B cell (primary cell): ENCODE data around the gene SEMA3G. TPM values are rescaled to one million over a fixed set of nuclear protein-coding genes. Genes with fewer than 3 reads are reported as not detected.

ENCODE experiments used
- ATAC-seq: fragments of 200-7000 bp; cut with Tn5 transposase; one replicate; pipeline ENCODE4 v1.10.0; 2021; ENCODE audit warnings: low read depth, mild to moderate bottlenecking, moderate number of reproducible peaks, moderate library complexity
- CTCF ChIA-PET: fragments of 350-600 bp; sonication (Branson Sonifier 250); formaldehyde crosslinking; loops from one replicate; lab custom pipeline; 2021; ENCODE audit warnings: antibody characterized with exemption, inconsistent platforms; lab: Charles Lee
- POLR2A ChIA-PET: fragments of 350-600 bp; sonication (Branson Sonifier 250); formaldehyde crosslinking; loops from one replicate; lab custom pipeline; 2021; ENCODE audit warnings: antibody characterized with exemption; lab: Charles Lee
- DNase-seq: peaks from one replicate; pipeline ENCODE4 v3.0.0; 2013
- H2AFZ ChIP-seq: 2 replicates; pipeline ENCODE4 v1.6.1; 2012; ENCODE audit warnings: mild to moderate bottlenecking, low read depth, low read length; ENCODE audit not compliant: insufficient read depth, poor library complexity, severe bottlenecking
- H3K27ac ChIP-seq, 2 donors: 1 replicate in 1 of 2; 2 replicates in 1 of 2; pipeline ENCODE4 v1.5.1; 2012 to 2013; ENCODE audit warnings: low read length in 2 of 2, mild to moderate bottlenecking in 2 of 2, moderate library complexity in 1 of 2
- H3K27me3 ChIP-seq, 4 experiments: fragments of 200-600 bp in 1 of 4; sonication (generic) in 1 of 4; replicated peaks in 1 of 4; 1 replicate in 2 of 4; 2 replicates in 2 of 4; pipeline versions ENCODE4 v1.6.1 to v1.7.0; 2013 to 2016; ENCODE audit warnings: low read length in 3 of 4, mild to moderate bottlenecking in 2 of 4, mixed read lengths in 1 of 4, moderate library complexity in 1 of 4; ENCODE audit not compliant: insufficient read depth in 4 of 4, control insufficient read depth in 3 of 4; ENCODE audit errors: control extremely low read depth in 1 of 4
- H3K36me3 ChIP-seq, 2 experiments: replicated peaks in 1 of 2; 1 replicate in 1 of 2; 2 replicates in 1 of 2; pipeline versions ENCODE4 v1.6.1 to v1.7.1; 2013; ENCODE audit warnings: low read length in 1 of 2; ENCODE audit not compliant: insufficient read depth in 2 of 2, control insufficient read depth in 1 of 2; ENCODE audit errors: control extremely low read depth in 1 of 2, extremely low read depth in 1 of 2
- H3K4me1 ChIP-seq, 2 donors: fragments of 200-600 bp in 1 of 2; sonication (generic) in 1 of 2; 1 replicate in 1 of 2; 2 replicates in 1 of 2; pipeline versions ENCODE4 v1.5.1 to v1.6.1; 2013 to 2017; ENCODE audit warnings: low read length in 2 of 2; ENCODE audit not compliant: control insufficient read depth in 2 of 2, insufficient read depth in 2 of 2
- H3K4me2 ChIP-seq: replicated peaks from 2 replicates; pipeline ENCODE3; 2012; ENCODE audit warnings: mild to moderate bottlenecking, low read depth, low read length; ENCODE audit not compliant: poor library complexity, severe bottlenecking
- H3K4me3 ChIP-seq, 5 experiments: fragments of 200-600 bp in 1 of 5; sonication (generic) in 1 of 5; 1 replicate in 3 of 5; 2 replicates in 2 of 5; pipeline versions ENCODE4 v1.5.1 to v1.7.0; 2011 to 2016; ENCODE audit warnings: low read length in 4 of 5, mild to moderate bottlenecking in 4 of 5, low read depth in 2 of 5, control low read depth in 1 of 5, moderate library complexity in 1 of 5; ENCODE audit not compliant: insufficient read depth in 1 of 5; ENCODE audit errors: control extremely low read depth in 1 of 5, extremely low read depth in 1 of 5
- H3K79me2 ChIP-seq: fragments of 200-600 bp; sonication (generic); one replicate; pipeline ENCODE4 v1.6.0; 2016; ENCODE audit warnings: low read length; ENCODE audit not compliant: control insufficient read depth, insufficient read depth
- H3K9ac ChIP-seq: fragments of 200-600 bp; sonication (generic); 2 replicates; pipeline ENCODE4 v1.6.1; 2017; ENCODE audit warnings: mild to moderate bottlenecking, low read length, moderate library complexity
- H3K9me3 ChIP-seq, 3 donors: one replicate each; pipeline versions ENCODE4 v1.6.1 to v1.7.1; 2013; ENCODE audit warnings: low read length in 2 of 3; ENCODE audit not compliant: control insufficient read depth in 2 of 3, insufficient read depth in 1 of 3; ENCODE audit errors: control extremely low read depth in 1 of 3
- H4K20me1 ChIP-seq: 2 replicates; pipeline ENCODE4 v1.6.0; 2012; ENCODE audit warnings: mild to moderate bottlenecking, low read length; ENCODE audit not compliant: insufficient read depth, control insufficient read depth, poor library complexity, severe bottlenecking
- H3K27ac Mint-ChIP-seq: one replicate; pipeline ENCODE4 v1.8.0; 2021; ENCODE audit warnings: mixed read lengths
- H3K27me3 Mint-ChIP-seq: one replicate; pipeline ENCODE4 v1.8.0; 2021; ENCODE audit warnings: mixed read lengths
- H3K4me1 Mint-ChIP-seq: one replicate; pipeline ENCODE4 v1.8.0; 2021; ENCODE audit warnings: mixed read lengths
- H3K4me3 Mint-ChIP-seq: one replicate; pipeline ENCODE4 v1.8.0; 2021; ENCODE audit warnings: mixed read lengths
- H3K9me3 Mint-ChIP-seq: one replicate; pipeline ENCODE4 v1.8.0; 2022; ENCODE audit warnings: mixed read lengths; ENCODE audit not compliant: insufficient read depth
- EZH2 ChIP-seq: IDR thresholded peaks from 2 replicates; pipeline ENCODE4 v1.6.1; 2012; ENCODE audit warnings: borderline replicate concordance, low read depth, mild to moderate bottlenecking, moderate library complexity, low read length; ENCODE audit not compliant: insufficient read depth, poor library complexity, severe bottlenecking
- WGBS: methylation state at CpG from one replicate; pipeline ENCODE4 v1.1.5; 2013; ENCODE audit warnings: missing lambda C conversion rate; ENCODE audit not compliant: insufficient coverage; 5-methylcytosine and 5-hydroxymethylcytosine counted together
- intact Hi-C: fragments of 100-400 bp; cut with micrococcal nuclease; formaldehyde crosslinking; loops from one replicate; pipeline ENCODE4 v1.10.0; 2022
- polyA plus RNA-seq: library from polyadenylated mRNA; depleted of rRNA; stranded (reverse); fragments of >200 nt; gene quantifications from 2 replicates; pipeline ENCODE4 v1.2.3, GENCODE V29; 2012
- total RNA-seq, 2 donors: library from RNA; stranded (reverse); fragments of 120-200 nt in 1 of 2; gene quantifications; 1 replicate in 1 of 2; 2 replicates in 1 of 2; pipeline versions ENCODE4 v1.2.3 to v1.2.4, GENCODE V29; 2013 to 2022
- TF ChIP-seq, protein P1 (sequence below): fragments of 200-600 bp; IDR thresholded peaks from one replicate; pipeline ENCODE4 v1.8.0; 2022; ENCODE audit warnings: antibody characterized with exemption, mild to moderate bottlenecking

Gene SEMA3G
- total and polyA plus RNA-seq, 2 donors (not counting 1 experiment from before 2014, with no cell fraction given), result 0.10 to 0.42 TPM

DNA sequence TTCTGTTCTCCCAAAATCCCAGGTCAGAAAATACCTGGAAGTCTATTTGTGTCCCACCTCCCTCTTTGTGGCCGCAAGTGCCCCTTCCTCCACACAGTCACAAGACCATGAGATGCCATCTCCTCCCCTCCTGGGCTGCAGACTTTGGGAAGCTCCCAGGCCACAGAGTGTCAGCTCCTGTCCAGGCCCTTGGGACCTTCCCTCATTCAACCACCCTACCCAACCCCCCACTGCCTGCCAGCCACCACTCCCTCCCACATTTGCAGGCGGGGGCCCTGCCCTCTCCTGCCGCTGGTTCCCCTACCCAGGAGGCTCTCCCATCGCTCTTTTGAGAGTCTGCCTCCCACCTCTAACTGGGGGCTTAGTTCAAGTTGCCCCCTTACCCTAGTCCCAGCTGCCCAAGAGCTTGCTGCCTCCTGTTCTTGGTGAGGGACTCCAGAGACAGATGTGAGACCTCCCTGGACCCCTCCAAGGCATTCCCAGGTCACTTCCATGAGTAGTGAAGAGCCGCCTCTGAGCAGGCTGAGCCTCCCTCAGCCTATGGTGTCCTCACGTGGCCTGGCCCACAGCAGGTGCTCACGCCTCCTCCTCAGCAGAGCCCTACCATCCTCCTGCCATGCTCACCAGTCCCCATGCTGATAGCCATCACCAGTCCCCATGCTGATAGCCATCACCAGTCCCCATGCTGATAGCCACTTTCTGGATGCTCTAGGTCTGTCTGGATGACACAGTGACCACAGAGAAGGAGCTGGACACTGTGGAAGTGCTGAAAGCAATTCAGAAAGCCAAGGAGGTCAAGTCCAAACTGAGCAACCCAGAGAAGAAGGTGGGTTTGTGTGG, 34.4 kb upstream of the SEMA3G start:
- Histone ChIP-seq H3K36me3 (peaks cover 2 to 73% of the 10 kb centered on the region in 2 experiments), H3K27me3 (no peaks in the 10 kb centered on the region), H2AFZ (no peak overlapping the region), H3K4me3 (no peak overlapping the region), H3K27ac (no peak overlapping the region), H4K20me1 (no peaks in the 10 kb centered on the region), H3K4me2 (no peak overlapping the region), H3K79me2 (no peaks in the 10 kb centered on the region), H3K9me3 (no peaks in the 10 kb centered on the region), H3K9ac (no peak overlapping the region), H3K4me1 (no peaks in the 10 kb centered on the region)
- DNase-seq (no peak), ATAC-seq (no peak)
- TF ChIP-seq, protein P1, sequence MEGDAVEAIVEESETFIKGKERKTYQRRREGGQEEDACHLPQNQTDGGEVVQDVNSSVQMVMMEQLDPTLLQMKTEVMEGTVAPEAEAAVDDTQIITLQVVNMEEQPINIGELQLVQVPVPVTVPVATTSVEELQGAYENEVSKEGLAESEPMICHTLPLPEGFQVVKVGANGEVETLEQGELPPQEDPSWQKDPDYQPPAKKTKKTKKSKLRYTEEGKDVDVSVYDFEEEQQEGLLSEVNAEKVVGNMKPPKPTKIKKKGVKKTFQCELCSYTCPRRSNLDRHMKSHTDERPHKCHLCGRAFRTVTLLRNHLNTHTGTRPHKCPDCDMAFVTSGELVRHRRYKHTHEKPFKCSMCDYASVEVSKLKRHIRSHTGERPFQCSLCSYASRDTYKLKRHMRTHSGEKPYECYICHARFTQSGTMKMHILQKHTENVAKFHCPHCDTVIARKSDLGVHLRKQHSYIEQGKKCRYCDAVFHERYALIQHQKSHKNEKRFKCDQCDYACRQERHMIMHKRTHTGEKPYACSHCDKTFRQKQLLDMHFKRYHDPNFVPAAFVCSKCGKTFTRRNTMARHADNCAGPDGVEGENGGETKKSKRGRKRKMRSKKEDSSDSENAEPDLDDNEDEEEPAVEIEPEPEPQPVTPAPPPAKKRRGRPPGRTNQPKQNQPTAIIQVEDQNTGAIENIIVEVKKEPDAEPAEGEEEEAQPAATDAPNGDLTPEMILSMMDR, result no peak
- TF ChIP-seq EZH2, result no peak
- no peak overlapping the region for H3K4me3 Mint-ChIP-seq
- 95% methylated on average over 7 of the region's 7 CpGs for WGBS
- no peaks in the 10 kb centered on the region for H3K4me1 Mint-ChIP-seq
- ChIA-PET POLR2A (no interaction called here), CTCF (interaction anchor here (1.0 kb wide), 1 partner anchor 15 kb away, joined by 3 read pairs; no protein-coding TSS in a partner anchor)
- H3K9me3 Mint-ChIP-seq, result no peaks in the 10 kb centered on the region
- H3K27me3 Mint-ChIP-seq, result no peaks in the 10 kb centered on the region
- H3K27ac Mint-ChIP-seq, result no peak overlapping the region
- intact Hi-C loops, result no loop called here

DNA sequence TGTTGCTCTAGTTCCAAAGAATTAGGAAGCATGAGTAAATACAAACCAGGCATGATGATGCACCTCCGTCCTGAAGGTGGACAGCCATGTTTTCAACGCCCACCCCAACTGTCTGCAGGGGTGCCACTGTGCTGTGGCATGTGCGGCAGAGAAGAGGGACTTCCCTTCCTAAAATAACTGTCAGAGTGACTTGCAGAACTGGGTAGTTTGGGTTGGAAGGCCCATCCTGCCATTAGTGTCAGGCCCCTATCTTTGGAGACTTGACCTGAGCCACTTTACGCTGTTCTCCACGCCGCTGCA, 32.8 kb upstream of the SEMA3G start:
- no peaks in the 10 kb centered on the region for H3K9me3 Mint-ChIP-seq
- WGBS, result 97% methylated on average over 5 of the region's 6 CpGs
- H3K4me3 Mint-ChIP-seq, result no peak overlapping the region
- no peak for ATAC-seq
- intact Hi-C loops, result no loop called here
- TF ChIP-seq, protein P1, result no peak
- no peak for TF ChIP-seq EZH2
- Histone ChIP-seq H3K9me3 (no peaks in the 10 kb centered on the region), H3K4me3 (no peak overlapping the region), H2AFZ (no peak overlapping the region), H3K27me3 (no peaks in the 10 kb centered on the region), H4K20me1 (no peaks in the 10 kb centered on the region), H3K4me1 (no peaks in the 10 kb centered on the region), H3K9ac (no peak overlapping the region), H3K27ac (no peak overlapping the region), H3K36me3 (peaks cover 4 to 79% of the 10 kb centered on the region in 2 experiments), H3K4me2 (no peak overlapping the region), H3K79me2 (no peaks in the 10 kb centered on the region)
- ChIA-PET CTCF (no interaction called here), POLR2A (no interaction called here)
- no peak overlapping the region for H3K27ac Mint-ChIP-seq
- no peaks in the 10 kb centered on the region for H3K27me3 Mint-ChIP-seq
- no peak for DNase-seq
- H3K4me1 Mint-ChIP-seq, result no peaks in the 10 kb centered on the region
